Measurements from ENCODE around the gene LY86.
"Not testable (repeated sequence)": the region's sequence is repeated elsewhere in the genome, so short reads cannot be mapped to it uniquely, and the experiment has no call there.

The LY86 gene

DNA sequence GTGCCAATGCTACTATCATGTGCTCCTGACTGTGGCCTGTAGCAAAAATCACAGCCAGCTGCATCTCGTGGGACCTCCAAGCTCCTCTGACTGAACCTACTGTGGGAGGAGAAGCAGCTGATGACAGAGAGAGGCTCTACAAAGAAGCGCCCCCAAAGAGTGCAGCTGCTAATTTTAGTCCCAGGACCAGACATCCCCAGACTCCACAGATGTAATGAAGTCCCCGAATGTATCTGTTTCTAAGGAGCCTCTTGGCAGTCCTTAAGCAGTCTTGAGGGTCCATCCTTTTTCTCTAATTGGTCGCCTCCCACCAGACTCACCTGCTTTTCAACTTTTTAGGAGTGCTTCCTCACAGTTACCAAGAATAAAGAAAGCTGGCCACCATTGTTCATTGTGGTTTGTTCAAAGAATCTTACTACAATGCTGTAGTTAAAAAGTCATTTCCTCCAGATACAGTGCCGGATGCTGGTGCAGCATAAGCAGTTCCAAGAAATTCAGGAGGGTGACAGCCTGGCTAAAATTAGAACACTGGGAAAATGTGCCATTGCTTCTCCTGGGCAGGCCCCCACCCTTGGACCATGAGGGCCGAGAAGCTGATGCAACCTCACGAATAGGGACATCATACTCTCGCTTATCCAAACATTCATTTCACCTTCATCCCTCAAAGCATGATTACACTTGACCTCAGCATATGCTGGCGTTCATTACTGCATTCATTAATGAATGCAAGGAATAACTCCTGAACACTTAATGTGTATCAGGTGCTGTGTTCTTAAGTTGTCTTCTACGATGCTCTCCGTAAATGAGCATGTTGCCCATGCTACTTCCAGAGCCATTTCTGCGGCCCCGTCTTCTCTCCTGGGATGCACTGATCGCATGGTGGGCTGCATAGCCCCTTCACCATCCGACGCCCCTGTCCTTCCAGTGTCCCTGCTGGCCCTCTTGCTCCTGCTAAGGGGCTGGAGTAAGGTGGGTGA lies 66.4 kb downstream of the LY86 start:
- no peak for DNase-seq

DNA sequence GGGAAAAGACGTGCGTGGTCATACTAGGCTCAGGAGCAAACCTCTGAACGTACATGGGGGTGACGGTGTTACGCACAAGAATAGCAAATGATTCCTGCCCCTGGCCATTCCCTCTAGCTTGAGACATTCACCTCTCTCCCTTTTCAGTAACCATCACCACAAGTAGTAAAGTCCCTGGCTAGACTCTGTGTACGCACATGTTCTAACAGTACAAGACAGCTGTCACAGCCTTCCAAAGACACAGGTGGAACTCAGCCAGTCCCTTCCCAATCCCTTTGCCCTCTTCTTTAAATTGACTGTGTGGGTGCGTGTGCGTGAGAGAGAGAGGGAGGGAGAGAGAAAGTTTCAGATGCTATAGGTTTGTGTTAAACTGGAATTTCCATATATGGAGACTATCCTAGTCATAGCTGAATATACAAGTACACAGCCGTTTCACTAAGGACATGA lies 67.3 kb downstream of the LY86 start:
- no peak for DNase-seq

- no peak for DNase-seq
Observed at GRCh38 chr6:6656287-6656686, 67.8 kb downstream of the LY86 start.

GRCh38 chr6:6657085-6657819 lies 68.7 kb downstream of the LY86 start:
- DNase-seq = no peak

DNA sequence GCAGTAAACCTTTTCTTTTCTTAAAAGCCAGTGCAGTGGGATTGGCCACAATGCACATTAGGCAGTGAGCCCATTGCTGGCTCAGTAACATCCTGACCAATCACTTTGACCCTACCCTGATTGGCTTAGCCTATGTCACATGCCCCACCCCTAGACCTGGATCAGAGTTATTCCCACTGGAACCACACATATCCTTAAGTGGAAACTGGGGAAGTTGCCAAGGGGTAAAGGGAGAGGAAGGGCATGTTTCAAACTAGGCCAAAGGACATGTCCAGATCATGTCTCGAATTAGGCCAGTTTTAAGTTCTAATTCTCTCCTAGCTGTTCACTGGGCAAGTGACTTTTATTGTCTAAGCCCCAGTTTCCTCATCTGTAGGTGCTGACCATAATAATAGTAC lies 69.3 kb downstream of the LY86 start:
- no peak for DNase-seq

GRCh38 chr6:6659600-6660327 lies 71.2 kb downstream of the LY86 start:
- DNase-seq = no peak

- DNase-seq = no peak
Observed at GRCh38 chr6:6660339-6661045, 72.0 kb downstream of the LY86 start.

- no peak for DNase-seq
Observed at GRCh38 chr6:6661191-6661590, 72.7 kb downstream of the LY86 start.

GRCh38 chr6:6661684-6662083 lies 73.2 kb downstream of the LY86 start:
- peak; percentile 40 for DNase-seq

- DNase-seq = no peak
Observed at GRCh38 chr6:6663421-6664135, 75.1 kb downstream of the LY86 start.

DNA sequence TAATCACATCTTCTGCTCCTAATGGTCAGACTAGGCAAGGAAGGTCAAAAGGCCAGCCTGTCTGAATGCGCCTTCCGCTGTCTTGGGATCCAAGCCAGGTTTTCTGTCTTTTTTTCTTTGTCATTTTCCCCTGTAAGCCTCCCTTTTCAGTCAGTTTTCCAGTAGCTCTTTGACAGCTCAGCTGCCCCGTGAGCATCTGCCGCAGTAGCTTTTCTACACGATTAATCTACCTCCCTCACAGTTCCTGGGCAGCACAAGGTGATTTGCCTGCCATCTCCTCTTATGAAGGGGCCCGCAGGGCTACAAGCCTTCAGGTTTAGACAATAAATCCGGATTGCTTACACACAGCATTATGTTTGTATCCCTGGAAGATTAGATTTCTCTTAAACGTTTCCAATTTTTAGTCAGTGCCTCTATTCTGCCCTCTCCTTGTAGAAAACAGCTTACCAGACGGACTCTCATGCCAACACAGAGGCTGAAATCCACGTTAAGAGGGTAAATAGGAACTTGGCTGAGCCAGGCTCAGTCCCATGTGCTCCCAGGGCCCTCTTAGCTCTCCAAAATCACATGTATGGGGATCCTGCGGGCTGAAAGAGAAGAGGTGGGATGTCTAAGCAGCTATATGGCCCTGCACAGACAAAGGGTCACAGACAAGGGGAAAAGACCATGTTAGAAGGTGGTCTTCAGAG lies 77.2 kb downstream of the LY86 start:
- DNase-seq = peak; percentile 53

GRCh38 chr6:6670150-6670549 lies 81.6 kb downstream of the LY86 start:
- DNase-seq = not testable (repeated sequence)

DNA sequence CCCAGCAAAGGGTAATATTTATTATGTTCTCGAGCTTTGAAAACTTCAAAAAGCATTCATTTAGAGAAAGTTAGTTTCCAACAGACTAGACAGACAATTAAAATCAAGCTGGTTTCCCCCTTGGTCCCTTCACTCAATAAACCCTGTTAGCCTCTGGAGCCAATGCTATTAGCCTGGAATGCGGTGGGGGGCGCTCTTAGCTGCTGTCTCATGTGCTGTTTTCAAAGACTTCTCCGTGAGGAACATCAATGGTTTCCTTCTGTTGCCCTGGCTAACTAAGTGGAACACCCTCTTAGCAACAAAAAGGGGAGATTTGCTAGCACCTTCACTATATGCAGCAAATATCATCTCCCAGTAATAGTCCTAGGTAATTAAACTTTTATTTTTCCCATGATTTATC lies 86.4 kb downstream of the LY86 start:
- DNase-seq = no peak

GRCh38 chr6:6676910-6677441 lies 88.5 kb downstream of the LY86 start:
- DNase-seq = peak; percentile 88

- DNase-seq = peak; percentile 43
Observed at GRCh38 chr6:6678185-6678671, 89.7 kb downstream of the LY86 start.

DNA sequence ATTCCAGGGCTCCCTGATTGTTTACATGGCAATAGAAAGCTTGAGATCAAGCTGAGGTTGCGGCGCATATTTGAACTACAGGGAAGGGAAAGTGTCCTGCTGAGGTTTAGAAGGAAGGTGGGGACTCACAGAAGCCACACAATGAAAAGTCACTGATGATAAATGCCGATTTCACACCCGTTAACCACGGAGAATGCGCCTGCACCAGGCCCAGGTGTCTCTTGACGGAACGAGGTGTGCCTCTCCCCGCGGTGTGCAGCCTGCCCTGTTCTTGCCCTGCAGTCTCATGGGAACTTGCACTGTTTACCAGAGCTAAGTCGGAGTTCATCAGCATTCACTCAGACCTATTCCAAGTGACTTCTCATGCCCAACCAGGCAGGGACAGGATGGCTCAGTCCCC lies 90.3 kb downstream of the LY86 start:
- DNase-seq = no peak

- no peak for DNase-seq
Observed at GRCh38 chr6:6679633-6680032, 91.1 kb downstream of the LY86 start.

- DNase-seq = no peak
Observed at GRCh38 chr6:6680526-6680925, 92.0 kb downstream of the LY86 start.

DNA sequence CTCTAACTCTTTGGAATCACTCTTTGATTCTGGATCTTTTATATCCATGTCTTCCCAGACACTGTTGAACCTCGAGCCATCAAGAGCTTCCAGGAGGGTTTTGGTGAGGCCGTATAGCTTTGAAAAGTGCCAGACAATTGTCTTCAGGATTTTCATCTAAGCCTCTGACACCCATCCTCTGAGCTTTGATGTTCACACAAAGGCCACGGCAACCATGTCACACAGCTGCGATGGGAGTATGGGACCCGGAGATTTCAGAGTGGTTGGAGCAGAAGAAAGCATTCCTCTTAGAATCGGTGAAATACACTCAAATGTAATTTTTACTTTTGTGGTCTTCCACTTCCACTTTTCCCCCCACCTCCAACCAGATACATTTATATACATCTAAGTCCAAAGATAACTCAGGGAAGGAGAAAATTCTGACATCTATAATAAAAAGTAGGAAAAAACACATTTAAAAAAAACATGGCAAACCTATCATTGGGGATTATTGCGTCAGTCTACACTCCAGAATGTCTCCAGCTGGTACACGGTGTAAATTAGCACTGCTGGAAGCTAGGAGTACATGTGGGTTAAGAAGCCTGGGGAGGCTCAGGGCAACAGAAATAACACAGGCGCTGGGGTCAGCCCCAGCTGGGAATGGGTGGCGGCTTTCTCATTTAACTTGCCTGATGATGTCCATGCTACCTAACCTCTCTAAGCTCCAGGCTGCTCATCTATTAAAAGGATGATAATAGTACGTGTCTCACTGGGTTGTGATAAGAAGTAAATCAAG lies 92.7 kb downstream of the LY86 start:
- no peak for DNase-seq

DNA sequence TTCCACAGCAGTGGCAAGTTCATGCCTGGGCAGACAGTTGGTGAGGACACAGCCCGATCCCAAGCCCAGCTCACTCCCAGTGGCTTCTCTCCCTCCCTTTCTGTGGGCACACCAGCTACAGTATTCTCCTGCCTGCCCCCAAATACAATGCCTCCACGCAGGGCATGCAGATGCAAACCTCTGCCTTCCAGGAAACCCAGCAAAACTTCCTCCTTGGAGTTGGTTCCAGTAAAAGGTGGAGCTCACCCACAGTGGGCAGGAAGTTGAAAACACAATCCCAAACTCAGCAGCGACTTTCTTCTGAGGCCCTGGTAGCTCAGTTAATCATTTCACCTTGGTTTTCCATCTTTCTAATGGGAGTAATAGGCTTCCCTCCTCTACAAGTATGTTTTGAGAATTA lies 93.7 kb downstream of the LY86 start:
- DNase-seq = no peak

All from retina (tissue), 1 donor.